GM21737 (cell line): Measurements from ENCODE around the gene INPP5K.
"Not testable (repeated sequence)": the region's sequence is repeated elsewhere in the genome, so short reads cannot be mapped to it uniquely, and the experiment has no call there.

ENCODE experiments used
- ATAC-seq: cut with Tn5 transposase; IDR thresholded peaks from one replicate; pipeline ENCODE4 v1.9.1; 2021; ENCODE audit warnings: mild to moderate bottlenecking, moderate library complexity; ENCODE audit not compliant: unreplicated experiment

INPP5K gene

DNA sequence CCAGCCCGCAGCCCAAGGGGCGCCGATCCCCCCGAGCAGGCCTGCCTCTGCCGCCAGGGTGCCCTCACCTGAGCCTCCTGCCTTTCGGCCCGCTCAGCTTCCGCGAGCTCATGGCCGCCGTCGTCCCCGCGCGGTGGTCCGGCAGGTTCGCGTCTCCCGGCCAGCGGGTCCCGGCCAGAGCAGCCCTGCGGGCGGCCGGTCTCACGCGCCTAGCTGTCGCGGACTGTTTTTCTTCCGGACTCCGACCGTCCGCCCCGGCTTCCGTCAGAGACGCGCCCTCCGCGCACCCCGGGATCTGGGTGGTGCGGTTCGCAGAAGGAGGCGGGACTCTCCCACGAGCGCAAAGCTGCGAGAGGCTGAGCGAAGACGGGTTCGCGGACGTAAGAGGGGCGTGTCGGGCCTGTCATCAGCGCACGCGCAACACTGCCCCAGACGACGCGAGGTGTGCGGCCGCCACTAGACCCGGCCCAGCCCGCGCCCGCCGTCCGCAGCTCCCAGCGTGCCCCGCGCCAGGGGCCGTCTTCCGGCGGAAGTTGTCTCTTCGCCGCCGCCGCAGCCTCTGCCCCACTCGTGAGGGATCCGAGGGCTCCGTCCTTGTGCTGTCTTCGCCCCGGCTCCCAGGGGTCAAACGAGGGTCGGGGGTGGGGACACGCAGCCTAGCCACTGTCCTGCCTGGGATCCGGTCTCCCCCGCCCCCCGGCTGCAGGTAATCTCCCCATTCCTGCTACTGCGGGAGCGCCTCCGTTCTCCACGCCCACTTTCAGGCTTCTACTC, at the start of gene INPP5K:
TSS of gene INPP5K (minus strand) at position 225 of the 774 bp plus-strand sequence. CDS start at position 112, 113 bp downstream.
- peak; percentile 85 for ATAC-seq

DNA sequence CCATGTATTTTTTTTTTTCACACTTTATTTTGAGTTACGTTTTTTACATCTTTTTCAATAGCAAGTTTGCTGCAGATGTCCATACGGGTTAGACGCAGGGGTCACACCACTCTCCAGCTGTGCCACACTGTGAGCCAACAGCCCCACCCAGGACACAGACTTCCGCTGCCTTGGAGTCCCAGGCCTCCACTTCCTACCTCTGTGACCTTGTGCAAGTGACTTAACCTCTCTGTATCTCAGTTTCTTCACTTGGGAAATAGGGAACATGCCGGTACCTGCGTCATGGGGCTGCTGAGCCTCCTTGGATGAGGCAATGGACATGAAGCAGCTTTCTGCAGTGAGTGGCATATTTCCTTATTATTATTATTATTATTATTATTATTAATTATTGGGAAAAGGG, 49.5 kb upstream of the INPP5K start:
- no peak for ATAC-seq

DNA sequence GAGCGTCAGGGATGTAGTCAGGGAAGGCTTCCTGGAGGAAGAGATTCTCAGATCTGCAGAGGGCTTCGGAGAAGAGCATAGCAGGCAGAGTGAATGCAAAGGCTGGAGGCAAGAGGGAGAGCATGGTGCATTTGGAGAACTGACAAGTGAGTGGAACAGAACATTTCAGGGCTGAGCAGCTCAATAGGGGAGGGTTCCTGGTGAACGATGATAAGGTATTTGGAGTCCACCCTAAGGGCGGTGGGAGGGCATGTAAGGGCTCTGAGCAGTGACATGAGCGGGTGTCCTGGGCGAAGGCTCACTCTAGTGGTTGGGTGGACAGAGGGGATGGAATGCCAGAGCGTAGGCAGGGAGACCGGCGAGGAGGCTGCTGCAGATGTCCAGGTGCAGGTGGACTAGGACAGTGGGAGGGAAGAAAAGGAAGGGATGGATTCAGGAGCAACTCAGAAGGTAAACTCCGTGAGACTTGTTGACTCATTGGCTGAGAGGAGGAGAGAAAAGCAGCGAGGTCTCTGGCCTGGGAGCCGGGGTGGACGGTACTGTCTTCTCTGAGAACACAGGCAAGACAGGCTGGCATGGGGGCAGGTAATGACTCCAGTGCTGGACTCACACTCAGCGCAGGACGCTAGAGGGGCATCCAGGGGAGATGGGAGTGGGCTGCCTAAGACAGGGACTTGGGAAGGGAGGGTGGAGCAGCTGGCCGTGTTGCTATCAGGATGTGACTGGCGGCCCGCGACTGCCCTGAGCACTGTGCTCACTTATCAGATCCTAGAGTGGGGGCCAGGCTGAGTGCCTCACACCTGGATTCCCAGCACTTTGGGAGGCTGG, 47.6 kb upstream of the INPP5K start:
- ATAC-seq, result no peak

DNA sequence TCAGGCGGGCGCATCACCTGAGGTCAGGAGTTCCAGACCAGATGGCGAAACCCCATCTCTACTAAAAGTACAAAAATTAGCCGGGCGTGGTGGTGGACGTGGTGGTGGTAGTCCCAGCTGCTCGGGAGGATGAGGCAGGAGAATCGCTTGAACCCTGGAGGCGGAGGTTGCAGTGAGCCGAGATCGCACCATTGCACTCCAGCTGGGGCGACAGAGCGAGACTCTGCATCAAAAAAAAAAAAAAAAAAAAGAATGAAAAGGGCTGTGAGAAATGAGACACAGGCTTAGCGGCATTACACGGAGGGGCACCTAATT, 47.0 kb upstream of the INPP5K start:
- not testable (repeated sequence) for ATAC-seq

DNA sequence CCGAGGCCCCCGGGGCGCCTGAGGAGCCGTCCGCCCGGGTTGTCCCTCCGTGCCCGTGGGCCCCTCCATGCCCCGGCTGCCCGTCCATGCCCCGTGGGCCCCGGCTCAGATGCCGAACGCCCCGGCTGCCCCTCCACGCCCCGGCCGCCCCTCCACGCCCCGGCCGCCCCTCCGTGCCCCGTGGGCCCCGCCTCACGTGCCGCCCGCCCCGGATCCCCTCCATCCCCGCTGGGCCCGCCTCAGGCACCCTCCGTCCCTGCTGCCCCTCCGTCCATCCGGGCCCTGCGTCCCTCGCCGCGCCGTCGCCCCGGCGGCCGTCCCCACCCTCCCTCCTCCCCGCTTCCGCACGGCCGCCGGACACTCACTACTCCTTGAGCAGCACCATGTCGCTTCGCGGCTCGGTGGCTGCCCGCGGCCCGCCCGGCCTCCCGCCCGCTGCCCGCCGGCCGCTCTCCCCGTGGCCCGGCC, 45.8 kb upstream of the INPP5K start:
- ATAC-seq, result peak; percentile 30

DNA sequence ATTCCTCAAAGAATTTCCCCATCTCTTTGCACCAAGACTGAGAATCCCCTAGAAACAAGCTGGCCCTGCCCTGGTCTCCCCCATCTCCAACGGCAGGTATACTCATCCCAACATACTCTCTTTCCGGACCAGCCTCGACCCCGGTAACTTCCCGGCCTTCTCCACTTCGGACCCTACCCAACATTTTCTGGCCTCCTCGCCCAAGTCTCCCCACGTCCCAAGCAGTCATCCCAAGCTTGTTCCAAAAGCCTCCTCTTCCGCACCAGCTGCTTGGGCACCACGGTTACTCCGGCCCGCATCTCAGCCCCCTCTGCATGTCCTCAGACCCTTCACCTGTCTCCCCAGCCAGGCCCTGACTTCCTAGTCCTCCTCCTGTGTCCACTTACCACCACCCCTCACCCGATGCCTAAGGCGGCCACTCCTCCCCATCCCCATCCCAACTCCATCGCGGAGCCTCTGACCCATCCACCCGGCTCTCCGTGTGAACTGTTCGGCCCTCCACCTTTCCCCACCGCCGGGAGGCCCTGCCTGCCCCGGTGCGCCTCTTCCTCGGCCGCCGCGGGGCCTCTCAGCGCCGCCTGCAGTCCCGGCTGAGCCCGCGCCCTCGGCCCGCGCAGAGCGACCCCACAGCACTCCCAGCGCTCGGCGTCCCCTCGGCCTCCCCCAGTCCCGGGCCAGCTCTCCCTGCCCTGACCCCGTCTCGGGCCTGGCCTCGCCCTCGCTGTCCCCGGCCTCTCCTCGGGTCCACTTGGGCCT, 45.2 kb upstream of the INPP5K start:
- peak; percentile 24 for ATAC-seq

DNA sequence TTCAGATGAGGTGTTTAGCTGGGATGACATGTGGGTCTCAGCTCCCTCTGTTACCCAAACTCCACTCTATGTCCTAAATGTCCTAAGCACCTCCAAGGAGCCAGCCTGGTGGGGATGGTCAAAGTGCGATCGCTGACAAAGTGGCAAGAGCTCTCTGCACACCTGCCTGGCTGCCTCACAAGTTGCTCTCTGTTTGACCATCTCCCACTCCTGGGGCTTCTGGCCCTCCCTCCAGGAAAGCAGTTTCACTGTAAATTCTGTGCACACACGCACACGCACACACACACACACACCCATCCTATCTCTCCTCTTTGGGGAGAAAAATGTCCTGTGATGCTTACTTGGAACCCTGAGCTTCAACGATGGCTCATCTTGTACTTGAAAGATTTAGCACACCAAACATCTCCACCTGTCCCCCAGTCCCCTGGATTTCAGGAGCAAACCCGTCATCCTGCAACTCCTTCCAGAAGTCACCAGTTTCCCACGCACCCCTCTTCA, 44.5 kb upstream of the INPP5K start:
- no peak for ATAC-seq

DNA sequence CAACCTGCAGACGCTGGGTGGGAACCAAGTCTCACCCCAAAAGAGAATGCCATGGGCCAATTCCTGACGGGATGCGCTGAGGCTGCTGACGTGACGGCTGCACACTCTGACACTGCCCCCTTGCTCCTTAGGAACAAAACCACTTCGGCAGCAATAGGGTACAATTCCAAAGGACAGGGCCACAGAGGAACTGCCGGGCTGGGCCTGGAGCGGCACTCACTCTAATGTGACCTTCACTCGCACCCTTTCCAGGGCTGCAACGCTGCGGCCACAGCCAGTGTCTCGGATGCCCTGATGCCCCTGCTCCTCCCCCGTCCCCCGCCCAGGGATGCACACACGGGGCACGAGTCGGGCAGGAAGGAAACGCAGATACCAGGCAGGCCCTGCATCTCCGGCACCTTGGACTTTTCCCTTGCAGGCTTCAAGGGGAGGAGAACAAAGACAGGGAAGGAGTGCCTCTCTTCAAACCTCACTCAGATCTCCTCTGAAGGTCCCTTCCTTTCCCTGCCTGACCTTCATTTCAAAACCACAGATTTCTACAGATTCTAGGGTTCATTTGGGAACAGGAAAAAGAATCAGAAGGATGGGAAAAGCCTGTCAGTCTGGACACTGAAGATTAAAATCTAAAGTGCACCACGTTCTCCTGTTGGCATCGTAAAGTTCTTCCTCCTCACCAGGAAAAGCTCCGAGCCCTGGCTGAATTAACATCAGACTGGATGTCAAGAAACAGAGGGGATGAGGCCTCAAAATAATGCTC, 43.9 kb upstream of the INPP5K start:
- no peak for ATAC-seq

DNA sequence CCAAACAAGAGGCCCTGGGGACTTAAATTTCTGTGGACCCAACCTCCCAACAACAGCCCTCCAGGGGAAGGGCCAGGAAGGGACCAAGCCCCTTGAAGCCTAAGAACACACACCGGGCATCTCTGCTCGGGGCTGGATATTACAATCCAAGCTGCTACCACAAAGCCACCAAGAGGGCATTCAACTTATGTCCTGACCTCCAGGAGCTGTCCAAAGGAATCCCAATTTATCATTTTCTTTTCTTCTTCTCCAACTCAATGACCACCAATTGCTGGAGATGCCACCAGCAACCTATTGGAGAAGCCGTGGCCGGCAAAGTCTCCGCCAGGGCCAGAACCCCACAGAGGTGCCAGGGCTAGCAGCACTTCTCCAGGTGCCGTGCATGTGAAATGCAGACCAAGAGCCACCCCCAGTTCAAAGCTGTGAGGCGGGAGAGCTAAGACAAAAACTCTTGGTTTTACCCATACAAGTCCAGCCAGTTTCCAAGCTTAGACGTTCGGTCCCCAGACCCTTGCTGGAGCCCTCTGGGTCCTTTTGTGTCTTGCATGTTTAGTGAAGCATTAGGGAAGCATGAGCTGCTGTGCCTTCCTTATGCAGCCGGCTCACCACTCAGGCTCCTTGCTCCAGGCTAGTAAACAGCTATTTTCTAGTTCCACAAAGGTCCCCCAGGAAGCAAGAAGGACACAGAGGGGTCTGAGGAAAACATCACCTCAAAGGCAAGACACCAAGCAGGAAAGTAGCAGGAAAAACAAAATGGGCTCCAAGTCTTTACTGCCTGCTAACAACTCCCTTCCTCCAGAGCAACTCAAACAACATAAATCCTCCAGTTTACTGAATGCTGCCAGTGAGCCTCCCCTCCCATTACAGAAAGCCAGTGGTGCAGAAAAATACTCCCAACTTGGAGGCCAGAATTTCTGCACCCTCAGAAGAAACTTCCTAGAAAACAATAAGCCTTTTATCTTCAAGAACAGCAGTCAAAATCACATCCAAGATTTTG, 42.9 kb upstream of the INPP5K start:
- no peak for ATAC-seq

DNA sequence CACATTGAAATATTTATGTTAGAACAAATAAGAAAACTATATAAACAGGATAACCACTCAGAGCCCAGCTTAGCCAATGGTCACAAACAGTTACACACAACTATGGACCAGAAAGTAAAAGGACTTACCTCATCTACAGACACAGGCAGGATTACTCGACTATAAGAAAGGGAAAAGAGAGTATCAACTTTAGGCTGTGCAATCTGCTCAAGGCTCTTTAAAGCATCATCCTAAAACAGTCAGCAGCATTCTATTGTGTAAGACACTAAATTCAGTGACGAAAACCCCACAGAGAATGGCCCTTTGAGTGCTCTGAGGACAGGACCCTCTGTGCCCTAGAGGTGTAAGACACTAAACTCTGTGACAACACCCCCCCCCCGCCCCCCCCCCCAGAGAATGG, 42.0 kb upstream of the INPP5K start:
- no peak for ATAC-seq

DNA sequence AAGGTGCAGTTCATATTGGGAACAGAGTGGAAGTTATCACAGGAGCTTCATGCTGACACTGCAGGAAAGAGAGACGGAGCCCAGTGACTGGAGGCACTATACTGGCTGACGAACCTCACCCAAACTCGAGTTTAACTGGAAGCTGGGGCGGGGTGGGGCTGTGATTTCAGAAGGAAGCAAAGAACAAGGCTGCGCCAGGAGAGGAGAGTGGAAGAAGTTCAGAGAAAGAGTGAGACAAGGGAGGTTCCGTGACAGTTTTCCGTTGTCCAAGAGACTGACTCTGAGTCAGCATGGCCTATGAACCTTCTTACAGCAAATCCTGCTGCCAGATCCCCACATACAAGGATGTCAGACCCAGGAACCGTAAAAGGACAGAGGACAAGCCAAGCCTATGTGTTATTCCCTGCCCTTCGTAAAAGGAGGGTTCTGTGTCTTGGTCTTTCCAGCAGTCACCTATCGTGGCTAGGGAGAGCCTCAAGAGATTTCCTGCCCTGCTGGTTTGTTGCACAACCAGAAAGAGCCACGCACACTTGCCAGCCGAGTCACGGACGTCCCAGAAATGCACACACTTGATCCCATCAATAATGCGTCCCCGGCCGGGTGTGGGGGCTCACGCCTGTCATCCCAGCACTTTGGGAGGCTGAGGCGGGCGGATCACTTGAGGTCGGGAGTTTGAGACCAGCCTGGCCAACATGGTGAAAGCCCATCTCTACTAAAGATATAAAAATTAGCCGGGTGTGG, 41.1 kb upstream of the INPP5K start:
- no peak for ATAC-seq

DNA sequence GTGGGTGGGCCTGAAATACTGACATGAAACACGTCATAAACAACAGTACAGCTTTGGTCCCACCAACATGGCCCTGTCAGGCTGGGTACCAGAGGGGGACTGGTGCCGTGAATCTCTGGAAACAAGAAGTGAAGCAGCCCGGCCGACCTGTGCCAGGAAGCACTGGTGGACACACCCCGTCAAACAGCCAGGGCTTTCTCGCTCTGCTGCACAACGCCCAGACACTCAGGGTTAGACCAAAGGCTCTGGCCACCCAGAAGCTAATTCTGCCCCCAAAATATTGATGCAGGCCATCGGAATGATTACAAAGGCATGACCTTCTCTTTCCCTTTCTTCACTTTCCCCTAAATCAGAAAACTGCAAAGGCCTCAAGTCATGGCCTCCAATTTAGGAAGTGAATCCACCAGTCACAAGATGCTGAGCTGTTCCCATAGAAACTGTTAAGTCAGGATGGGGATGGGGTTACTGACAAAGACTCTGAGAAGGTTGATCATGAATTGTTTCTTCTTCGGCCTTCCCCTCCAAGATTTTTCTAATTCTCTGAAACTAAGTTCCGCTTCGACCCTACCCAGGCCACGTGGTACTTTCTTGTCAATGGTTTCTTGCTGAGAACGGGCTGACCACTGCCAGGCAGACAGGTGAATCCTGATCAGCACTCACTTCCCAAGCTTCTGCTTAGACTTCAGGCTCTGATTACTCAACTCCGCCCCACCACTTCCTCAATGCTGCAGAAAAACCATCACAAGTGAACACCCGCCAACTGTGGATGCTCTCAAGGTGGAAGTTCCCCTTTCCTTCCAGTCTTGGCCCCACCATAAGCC, 39.4 kb upstream of the INPP5K start:
- ATAC-seq, result no peak

DNA sequence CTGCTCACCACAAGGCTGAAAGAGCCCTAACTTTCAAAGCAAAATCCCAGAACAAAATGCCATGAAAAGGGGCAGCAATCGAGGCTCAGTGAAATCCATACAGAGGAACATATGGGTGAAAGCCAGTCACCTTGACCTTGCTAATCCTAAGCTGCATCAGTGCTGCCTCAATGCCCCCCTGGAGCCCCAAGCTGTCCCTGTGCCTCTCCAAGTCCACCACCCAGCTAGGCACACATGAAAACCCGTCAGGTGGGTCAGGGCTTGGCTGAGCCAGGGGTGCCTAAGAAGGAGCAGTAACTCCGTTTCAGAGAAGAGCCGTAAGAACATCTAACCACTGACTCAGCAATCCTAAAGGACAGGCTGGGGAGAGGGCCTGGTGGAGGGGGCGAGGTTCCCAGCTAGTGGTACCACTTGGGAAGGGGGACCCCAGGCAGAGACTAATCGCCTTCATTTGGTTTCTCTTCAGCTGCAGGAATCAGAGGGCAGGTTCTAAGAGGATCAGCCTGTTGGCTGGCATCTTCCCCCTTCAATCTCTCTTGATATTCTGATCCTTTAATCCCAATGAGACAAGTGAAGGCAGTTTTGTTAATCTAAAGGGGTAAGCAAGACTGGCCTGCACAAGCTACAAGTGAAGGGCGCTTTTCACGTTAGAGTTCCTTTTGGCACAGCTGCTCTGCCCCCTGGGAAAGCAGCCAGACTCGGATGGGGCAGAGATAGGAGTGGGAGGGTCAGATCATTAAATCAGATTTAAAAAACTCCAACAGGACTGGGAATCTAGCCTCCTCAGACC, 38.5 kb upstream of the INPP5K start:
- ATAC-seq, result no peak

DNA sequence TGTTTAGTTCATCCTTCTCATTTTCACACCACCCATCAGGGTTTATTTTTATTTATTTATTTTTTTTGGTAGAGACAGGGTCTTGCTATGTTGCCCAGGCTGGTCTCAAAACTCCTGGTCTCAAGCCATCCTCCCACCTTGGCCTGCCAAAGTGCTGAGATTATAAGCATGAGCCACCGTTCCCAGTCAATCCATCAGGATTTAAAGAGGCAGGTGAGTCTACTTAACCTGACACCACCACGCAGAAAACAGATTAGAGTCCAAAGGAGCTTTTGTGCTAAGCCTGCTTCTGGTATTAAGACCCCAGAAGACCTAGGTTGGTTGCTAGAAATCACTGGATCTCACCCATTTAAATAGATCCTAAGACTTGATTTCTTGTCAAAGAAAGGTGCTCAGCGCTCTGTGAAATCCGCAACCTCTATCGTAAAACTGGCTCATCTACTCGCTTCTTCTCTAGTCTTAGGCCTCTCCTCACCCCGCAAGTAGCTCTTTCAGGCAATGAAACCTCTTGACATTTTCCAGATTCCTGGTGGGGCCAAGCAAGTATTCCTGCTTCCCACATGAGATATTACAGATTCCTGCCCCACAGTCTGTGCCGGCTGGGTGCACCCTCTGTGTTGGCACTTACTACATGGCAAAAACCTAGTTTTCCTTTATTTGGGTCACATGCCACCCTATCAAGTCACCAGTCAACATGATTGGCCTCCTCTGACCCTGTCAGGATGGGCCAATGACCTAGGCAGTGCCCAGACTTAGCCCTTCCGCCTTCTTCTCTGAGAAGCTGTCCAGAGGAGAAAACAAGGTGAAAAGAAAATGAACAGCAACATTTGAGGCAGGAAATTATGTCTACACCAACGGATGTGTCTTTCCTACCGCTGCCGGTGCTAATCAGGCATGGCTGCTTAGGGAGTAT, 37.2 kb upstream of the INPP5K start:
- ATAC-seq, result no peak

DNA sequence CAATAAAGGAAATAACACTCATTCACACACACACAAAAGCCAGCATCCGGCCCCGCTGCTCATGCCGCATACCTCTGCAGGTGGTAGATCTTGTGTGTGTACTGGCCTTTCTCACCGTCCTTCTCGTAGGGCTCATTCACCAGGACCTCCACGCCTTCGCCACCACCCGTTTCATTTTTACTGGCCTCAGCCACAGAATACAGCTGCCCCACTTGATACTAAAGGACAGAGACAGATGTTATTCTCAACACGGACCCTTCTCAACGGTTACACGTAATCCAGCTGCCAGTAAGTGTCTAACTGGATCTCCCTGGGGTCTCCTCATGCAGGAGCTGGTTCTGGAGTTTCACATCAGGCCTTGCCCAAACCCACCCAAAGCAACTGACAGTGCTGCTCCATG, 36.5 kb upstream of the INPP5K start:
- no peak for ATAC-seq

DNA sequence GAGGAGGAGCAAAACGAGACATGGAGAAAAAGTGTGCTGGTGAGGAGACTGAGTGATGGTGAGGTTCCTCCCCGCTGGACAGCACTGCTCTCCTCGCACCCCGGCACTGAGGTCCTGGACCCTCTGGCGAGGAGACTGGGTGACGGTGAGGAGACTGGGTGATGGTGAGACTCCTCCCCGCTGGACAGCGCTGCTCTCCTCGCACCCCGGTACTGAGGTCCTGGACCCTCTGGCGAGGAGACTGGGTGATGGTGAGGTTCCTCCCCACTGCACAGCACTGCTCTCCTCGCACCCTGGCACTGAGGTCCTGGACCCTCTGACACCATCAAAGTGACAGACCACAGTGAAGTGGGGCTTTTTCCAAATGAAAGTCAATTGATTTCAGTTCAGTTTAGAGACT, 35.3 kb upstream of the INPP5K start:
- ATAC-seq, result no peak
